Muscle of back (tissue), 11 donors: Measurements from ENCODE around the gene OTUD6A. TPM values are rescaled to one million over a fixed set of nuclear protein-coding genes. Genes with fewer than 3 reads are reported as not detected.
"Not testable (repeated sequence)": the region's sequence is repeated elsewhere in the genome, so short reads cannot be mapped to it uniquely, and the experiment has no call there.

Experiments
- DNase-seq, 3 donors: peaks; one replicate each; pipeline versions ENCODE4 v3.0.0 to v3.0.0-alpha.2; 2013
- polyA plus RNA-seq, 10 donors: library from polyadenylated mRNA; unstranded; fragments of 120-200 nt; gene quantifications; one replicate each; pipeline ENCODE4 v1.2.1, GENCODE V29; 2013; ENCODE audit not compliant: insufficient read length in 10 of 10

Gene OTUD6A
- polyA plus RNA-seq, 10 donors: not detected

DNA sequence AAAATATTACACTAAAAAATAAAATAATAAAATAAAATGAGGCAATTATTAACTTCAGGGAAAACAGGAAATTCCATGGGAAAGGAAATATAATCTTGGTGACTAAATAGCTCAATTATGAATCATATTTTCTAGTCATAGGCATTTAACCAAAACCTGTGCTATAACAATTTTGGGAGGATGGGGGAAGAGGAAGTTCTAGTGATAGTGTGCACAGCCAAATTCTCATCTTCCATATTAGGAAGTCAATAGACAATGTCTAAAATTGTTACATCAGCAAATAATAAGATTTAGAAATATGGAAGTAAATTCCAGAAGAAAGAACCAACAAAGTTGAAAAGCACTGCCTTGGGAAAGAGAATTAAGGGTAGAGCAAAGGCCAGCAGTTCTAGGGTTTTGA is 15.3 kb upstream of the OTUD6A start:
- DNase-seq: peak in 1 of 3 donors; percentile 47

DNA sequence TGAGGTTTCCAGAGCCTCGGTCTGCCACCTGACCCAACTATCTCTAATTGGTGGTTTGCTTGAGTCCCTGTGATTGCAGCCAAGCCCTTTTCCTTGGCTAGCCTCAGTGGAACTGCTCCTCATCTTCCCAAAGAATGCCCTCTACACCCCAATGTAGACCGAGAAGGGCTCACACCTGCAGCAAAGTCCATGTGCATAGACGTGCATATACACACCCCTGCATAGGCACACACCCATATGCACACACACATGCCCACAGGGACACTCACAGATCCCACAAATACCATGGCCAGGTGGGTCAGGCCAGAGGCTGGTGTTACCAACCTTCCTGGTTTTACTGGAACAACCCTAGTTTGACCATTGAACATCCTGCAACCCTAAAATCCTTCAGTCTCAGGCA is 12.9 kb upstream of the OTUD6A start:
- DNase-seq: no peak

DNA sequence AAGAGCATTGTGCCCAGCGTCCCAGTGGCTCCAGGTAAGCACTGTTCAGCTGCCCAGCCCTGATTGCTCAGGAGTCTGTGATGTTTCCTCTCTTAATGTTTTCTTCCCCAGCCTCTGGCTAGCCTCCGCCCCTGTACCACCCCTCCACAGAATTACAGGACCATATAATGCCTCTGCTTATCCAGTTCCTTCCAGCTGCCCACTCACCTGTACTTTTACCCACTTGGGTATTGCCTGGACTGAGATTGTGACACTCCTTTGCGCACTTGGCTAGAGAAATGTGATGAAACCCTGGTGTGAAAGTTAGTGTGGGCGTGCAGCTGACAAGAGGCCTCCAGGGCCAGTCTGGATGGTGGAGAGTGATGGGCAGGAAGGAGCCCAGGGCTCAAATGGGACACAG is 12.3 kb upstream of the OTUD6A start, which contains the start of gene AWAT2:
Gene AWAT2, minus strand, starts transcription at position 14 of the 400 bp plus-strand sequence. Its CDS starts 6 bp downstream, at position 8.
- DNase-seq: no peak

DNA sequence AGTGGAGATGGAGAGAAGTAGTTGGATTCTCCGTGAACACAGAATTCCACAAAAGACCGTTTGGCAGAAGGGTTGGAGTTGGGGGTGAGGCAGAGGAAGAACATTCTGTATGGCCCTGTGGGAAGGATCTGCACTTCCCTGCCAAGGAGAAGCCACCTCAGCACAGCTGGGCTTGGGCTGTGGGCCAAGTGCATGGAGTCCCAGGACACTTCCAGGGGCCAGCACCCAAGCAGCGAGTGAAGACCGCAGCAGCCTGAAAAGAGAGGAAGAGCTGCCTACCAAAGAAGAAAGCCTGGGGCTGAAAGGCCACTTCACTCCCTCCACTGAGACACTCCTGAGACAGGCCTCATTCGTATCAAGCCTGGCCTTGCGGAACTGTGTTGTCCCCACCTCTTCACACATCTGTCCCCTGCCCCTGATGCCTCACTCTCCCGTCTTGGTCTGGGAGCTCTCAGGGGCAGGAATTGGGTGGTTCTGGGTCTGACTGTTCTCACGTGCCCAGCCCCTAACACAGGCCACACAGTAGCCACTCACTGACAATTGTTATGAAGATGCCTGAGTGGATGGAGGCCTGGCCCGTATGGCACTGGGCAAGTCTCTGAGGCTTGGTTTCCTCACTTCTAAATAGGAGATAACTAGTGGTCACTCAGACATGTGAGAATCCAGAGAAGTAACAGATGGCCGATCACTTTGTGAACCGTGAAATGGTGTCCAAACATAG is 9.2 kb upstream of the OTUD6A start:
- DNase-seq: no peak

DNA sequence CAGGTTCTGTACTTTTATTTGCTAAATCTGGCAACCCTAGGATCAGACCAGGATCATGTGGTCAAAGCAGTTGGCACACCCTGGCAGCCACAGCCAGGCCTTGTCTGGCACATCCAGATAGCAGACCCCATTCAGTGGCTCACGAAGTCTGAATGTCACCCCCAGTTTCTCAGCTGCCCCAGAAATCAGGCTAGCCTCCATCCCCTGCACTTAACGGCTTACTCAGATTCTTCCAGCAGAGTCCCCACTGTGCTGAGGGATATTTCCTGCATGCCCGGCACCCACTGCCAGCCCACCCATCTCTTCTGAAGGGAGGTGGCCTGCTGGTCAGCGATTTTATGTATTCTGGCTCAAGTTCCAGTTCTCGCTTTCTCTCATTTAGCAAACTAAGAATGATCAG is 7.9 kb upstream of the OTUD6A start:
- no peak for DNase-seq

DNA sequence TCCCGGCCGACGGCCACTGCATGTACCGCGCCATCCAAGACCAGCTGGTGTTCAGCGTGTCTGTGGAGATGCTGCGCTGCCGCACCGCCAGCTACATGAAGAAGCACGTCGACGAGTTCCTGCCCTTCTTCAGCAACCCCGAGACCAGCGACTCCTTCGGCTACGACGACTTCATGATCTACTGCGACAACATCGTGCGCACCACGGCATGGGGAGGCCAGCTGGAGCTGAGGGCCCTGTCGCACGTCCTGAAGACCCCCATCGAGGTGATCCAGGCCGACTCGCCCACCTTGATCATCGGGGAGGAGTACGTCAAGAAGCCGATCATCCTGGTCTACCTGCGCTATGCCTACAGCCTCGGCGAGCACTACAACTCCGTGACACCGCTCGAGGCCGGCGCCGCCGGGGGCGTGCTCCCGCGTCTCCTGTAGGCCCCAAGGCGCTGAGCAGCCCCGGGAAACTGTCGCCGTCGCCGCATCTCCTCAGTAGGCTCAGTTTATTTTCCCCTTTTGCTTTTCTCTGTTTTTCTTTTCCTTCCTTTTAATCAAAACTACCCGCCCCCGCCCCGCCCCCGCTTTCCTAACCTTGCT is 799 bp downstream of the OTUD6A start:
- DNase-seq: no peak

DNA sequence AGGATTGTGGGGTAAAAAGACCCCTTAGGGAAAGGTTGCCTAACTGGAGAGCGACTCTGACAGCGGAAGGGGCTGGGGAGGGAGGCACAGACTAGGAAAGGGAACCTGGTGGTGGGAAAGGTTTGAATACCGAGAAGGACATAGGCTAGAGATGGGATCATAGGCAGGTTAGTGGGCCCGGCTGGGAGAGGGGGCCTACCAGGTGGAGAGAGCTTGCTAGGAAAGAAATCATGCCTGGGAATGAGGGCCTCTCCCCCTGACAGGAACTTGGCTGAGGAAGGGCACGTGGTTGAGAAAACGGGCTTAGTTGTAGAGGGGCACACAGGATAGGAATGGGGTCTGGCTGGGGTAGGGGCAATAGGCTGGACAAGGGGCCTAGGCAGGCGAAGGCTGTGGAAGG is 4.4 kb downstream of the OTUD6A start:
- DNase-seq: no peak

DNA sequence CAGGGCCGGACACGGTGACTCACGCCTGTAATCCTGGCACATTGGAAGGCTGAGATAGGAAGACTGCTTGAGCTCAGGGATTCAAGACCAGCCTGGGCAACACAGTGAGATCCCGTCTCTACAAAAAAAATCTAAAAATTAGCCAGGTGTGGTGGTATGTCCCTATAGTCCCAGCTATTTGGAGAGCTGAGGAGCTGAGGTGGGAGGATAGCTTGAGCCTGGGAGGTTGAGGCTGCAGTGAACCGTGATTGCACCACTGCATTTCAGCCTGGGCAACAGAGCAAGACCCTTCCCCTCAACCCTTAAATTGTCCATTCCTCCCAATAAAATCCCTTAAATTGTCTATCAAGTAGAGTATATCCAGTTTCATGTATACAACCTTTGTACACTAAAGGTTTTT is 17.0 kb downstream of the OTUD6A start:
- DNase-seq: no peak

DNA sequence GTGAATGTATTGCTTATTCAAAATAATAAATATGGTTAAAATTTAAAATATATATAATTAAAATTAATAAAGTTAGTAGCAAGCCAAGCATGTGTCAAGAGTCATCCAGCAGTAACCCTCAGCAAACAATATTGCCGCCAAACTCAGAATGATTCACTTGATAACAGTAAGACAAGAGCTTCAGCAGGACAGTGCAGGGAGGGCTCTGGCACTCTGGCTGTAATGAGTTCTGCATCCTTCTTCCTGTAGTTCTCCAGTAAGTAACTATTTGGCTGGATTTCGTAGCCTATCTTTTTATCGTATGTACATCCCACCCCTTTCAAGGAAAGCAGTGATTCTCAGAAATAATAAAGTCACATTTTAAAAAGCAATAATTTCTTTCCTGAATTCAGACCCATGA is 17.6 kb downstream of the OTUD6A start:
- no peak for DNase-seq

DNA sequence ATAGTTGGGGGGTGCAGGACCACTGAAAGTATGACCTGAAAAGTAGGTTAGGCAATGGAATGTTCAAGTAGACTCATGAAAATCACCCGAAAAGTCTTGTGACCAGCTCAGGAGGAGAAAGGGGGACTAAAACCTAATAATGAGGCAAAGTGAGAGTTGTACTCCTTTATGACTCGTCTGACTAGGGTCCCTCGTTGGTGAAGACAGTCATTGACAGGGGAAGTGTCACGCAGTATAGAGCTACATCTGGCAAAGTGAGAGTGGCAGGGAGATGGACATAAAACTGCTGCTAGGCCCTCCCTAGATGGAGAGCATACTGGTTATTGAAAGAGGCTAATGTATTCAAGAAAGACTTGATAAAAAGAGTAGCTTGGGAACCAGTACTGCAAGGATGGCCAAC is 20.5 kb downstream of the OTUD6A start:
- DNase-seq: no peak

DNA sequence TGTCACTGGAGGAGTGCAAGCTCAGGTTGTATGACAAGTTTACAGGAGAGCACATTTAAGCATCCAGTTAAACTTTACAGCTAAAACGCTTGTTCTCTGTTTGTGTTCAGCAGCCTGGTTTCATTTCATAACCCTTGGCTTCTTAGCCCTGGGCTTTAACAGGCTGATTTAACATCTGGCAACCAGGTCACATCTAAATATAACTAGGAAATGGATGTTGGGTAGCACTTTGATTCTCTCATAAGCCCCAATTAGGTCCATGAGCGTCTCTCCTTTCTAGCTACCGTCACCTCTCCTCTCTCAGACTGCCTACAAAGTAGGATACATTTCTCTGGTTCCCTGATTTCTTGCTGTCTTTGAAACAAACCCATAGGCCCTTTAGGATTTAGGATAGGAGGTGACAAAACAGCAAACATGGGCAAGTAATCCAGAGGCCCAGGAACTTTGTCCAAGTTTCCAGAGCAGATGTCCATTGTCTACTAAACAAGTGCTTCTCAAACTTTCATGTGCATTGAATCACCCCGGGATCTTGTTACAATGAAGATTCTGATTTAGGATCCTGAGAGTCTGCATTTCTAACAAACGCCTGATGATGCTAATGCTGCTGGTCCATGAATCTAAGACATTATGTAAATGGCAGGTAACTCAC is 22.5 kb downstream of the OTUD6A start:
- peak in 1 of 3 donors; percentile 28 for DNase-seq

DNA sequence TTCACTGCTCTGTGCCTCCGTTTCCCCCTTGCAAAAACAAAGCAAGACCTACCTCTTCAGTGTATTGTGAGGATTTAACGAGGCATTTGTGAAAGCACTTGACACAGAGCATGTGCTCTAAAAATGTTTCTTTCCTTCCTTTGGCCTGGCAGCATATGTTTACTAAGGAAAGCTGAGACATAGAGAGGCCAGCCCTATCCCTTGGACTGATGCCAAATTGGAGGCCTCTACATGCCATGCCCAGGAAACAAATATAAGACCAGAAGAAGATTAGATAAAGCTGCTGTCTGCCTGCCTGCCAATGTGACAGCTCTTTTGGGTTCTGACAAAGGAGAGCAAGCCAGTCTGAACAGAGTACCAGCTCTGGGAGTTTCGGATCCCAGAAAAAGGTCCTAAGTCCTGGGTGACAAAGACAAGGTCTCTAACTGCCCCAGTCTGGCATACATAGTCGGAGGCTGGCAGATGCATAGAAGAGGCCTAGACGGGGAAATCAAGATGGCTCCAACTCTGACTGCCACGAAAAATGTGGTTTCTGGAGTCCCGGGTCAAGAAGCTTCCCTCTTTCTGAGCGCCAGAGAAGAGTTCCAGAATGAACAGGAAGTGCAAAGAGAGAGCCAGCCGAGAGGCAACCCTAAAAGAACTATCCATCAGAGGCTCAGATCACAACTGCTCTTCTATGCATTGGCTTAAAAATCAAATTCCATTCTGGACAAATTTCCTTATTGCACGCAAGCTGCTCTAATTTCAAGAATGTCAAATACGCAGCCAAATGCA is 25.8 kb downstream of the OTUD6A start:
- DNase-seq: peak in 2 of 3 donors; percentile 22 to 24

DNA sequence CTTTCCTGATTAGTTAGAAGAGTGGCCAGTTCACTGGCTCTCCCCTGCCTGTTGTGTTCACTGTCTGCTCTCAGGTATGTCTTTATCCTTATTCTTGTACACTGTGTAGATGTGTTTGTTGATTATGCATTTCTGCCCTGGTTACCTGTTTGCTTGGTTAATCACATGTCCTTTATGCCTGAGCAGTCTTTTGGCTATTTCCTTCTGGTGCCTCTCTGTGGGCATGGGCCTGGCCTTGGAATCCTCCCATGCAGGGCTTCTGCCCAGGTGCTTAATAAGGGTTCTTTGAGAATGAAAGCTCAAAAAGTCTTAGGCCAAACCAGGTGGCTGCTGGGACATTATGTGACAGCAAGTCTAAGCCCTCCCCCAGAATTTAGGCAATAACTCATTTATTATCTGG is 26.5 kb downstream of the OTUD6A start:
- no peak for DNase-seq

DNA sequence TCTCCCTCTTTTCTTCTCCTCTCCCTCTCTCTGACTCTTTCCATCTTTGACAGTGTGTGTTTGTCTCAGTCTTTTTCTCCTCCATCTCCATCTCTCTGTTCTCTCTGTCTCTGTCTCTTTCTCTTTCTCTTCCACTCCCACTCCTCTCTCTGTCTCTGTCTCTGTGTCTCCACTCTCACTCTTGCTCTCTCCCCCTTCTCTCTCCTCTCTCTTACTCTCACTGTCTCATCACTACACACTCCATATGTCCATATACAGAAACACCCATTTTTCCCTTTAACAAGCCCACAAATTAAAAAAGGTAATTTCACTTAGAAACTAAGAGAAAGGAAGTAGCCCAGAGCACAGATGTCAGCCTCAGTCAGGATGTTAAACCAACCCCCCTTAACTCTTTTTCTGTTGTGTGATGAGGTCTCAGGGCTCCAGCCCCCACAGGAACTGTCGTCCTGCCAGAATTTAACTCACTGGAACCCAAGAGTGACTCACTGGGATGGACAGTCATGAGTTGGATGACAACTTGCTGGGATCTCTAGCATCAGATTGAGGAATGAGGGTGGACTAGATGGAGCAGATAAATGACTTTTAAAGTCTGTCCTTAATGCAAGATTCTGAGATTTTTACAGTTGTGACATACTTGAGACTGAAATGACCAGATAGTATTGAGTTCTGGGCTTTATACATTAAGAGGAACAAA is 27.5 kb downstream of the OTUD6A start:
- peak in 1 of 3 donors; percentile 56 for DNase-seq

DNA sequence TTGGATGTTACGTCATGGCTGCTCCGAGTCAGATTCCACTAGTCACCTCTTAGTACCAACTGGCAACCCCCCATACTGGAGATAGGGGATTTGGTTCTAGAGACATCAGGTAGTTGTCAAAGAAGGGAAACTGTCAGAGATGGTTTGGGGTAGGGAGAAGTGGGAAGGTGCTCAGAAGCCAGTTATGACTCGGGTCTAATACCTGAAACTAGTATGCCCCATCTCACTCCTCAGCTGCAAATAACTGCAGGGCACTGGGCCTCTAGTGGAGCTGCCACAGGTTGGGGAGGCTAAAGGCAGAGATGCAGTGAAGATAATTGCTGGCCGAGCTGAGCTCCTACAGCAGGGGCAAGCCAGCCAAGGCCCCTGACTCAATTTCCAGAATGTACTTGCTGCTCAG is 30.0 kb downstream of the OTUD6A start:
- DNase-seq: no peak

DNA sequence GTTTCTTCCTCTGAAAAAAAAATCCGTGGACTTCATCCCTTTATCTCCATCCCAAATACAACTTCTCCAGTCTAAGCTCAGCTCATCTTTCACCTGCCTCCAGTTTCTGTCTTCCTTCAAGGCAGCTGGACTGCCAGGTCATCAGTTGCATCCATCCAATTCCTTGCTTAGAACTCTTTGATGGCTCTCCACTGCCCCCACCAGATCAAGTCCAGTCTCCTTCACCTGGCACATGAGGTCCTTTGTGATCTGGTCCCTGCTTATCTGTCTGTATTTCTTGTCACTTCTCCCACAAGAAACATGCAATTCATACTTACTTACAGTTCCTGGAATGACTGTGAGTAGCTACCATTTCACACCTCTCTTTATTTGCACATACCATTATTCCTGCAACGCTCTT is 33.8 kb downstream of the OTUD6A start:
- DNase-seq: peak in 1 of 3 donors; percentile 32

DNA sequence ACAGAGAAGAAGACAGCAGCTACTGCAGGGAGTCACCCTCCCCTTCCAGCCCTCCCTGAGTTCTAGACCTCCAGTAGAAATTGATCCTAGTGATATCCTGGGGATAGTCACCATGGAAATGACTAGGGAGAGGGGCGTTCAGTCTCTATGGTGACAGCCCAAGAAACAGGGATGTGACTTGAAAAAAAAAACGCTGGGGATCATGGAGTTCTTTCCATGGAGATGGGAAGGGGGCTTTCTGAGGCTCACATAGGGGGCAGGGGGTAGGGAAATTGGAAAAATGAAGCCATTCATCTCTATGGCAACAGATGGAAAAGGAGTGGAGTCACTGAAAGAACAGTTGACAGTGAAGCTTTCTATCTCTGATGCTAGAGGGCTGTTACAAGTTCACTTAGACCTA is 43.0 kb downstream of the OTUD6A start:
- no peak for DNase-seq

DNA sequence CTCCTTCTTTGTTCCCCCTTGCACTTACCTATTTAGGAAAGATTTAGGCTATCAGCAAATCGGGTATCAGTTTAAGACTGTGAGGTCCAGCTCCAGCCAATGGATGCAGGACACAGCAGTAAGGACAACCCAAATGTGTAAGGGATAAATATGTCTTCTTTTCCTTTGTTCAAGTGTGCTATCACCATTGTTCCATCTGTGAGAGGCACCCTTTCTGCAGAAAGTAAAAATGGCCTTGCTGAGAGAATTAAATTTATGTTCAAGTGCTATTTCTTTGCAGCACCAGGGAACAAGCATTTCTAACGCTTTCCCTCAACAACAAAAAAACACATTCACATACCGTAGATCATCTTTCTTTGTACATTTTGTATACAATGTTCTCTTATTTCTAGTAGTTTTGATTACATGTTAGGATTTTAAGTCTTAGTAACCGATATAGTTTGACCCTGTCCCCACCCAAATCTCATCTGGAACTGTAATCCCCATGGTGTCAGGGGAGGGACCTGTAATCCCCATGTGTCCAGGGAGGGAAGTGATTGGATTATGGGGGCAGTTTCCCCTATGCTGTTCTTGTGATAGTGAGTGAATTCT is 49.3 kb downstream of the OTUD6A start:
- DNase-seq: not testable (repeated sequence)
